Eye (tissue), 1 donor: ENCODE measurements around the gene MAD1L1.
"Not testable (repeated sequence)": the region's sequence is repeated elsewhere in the genome, so short reads cannot be mapped to it uniquely, and the experiment has no call there.

Source experiments
- DNase-seq: peaks from one replicate; pipeline ENCODE4 v3.0.0-alpha.2; 2015

MAD1L1 gene

DNA sequence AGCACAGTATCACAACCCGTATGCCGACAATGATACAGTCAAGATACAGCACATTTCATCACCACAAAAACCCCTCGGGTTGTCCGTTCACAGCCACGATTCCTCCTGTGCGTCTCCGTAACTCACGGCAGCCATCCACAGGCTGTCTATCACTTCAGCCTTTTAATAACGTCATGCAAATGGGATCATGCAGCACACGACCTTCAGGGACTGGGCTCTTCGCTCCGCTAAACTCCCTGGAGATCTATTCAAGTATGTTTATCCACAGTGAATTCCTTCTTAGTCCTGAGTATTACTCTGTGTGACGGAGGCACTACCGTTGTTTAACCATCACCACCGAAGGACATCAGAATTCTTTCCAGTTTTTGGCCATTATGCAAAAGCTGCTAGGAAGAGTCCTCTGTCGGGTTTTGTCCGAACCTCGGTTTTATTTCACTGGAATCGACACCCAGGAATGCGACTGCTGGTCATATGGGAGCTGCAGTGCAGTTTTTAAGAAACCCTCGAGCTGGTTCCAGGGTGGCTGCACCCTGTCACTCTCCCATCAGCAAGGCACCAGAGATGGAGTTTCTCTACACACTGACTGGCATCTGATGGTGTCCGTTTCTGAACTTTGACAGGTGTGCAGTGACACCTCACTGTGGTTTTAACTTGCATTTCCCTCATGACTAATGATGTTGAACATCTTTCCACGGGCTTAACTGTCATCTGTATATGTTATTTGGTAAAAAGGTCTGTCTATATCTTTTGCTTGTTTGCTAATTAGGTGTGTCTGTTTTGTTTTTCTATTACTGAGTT lies 193.6 kb downstream of the MAD1L1 start:
- DNase-seq: no peak

DNA sequence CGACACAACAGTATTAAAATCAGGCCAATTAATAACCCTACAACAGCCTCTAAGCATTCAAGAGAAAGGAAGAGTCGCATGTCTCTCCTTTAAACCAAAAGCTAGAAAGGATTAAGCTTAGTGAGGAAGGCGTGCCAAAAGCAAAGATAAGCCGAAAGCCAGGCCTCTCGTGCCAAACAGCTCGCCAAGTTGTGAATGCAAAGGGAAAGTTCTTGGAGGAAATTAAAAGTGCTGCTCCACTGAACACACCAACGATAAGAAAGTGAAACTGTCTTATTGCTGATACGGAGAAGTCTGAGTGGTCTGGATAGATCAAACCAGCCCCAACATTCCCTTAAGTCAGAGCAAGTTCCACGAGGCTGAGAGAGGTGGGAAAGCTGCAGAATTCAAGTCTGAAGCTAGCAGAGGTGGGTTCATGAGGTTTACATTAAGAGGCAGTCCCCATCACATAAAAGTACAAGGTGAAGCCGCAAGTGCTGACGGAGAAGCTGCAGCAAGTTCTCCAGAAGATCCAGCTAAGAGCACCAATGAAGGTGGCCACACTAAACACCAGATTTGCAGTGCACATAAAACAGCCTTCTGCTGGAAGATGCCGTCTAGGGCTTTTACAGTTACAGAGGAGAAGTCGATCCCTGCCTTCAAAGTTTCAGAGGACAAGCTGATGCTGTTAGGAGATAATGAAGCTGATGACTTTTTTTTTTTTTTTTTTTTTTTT lies 194.8 kb downstream of the MAD1L1 start:
- peak; percentile 78 for DNase-seq

DNA sequence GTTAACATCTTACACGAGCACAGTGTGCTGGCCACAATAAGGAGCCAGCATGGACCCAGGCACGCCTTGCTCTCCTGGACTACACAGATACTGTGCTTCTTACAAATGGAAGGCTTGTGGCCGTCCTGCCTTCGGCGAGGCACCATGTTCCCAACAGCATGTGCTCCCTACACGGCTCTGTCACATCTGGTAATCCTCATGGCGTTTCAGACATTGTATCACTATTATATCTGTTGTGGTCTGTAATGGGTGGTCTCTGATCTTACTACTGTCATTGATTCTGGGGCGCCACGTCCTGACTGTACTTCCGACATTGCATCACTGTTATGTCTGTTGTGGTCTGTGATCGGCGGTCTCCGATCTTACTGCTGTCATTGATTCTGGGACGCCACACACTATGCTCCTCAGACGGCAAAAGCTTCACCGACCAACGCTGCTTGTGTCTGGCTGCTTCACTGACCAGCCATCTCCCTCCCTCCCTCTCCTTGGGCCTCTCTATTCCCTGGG lies 195.4 kb downstream of the MAD1L1 start:
- no peak for DNase-seq

DNA sequence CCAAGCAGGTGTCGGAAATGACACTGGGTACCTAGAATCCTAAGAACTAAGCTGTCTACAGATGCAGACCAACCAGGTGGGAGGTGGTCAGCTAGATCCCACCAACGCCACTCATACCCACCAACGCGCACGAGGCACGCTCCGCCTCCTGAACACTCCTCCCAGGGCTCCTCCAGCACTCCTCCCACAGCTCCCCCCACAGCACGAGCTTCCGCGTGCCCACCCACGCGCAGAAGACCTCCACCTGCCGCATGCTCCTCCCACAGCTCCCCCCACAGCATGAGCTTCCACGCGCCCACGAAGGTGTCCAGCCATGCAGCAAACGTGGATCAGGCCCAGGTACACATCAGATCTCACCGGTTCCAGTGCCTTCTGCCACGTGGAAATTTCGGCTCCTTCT lies 196.0 kb downstream of the MAD1L1 start:
- no peak for DNase-seq

DNA sequence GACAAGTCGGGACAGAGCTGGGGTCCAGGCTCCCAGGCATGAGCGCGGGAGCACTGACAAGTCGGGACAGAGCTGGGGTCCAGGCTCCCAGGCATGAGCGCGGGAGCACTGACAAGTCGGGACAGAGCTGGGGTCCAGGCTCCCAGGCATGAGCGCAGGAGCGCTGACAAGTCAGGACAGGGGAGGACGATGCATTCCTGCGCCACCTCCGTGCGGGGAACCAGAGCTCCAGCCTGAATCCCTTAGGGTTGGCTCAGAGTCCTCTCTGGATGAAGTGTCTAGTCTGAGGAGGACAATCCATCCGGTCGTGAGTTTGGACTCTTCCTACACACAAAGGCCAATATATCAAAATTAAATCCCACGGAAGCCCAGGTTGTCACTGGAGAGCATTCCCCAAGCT lies 196.5 kb downstream of the MAD1L1 start:
- not testable (repeated sequence) for DNase-seq

DNA sequence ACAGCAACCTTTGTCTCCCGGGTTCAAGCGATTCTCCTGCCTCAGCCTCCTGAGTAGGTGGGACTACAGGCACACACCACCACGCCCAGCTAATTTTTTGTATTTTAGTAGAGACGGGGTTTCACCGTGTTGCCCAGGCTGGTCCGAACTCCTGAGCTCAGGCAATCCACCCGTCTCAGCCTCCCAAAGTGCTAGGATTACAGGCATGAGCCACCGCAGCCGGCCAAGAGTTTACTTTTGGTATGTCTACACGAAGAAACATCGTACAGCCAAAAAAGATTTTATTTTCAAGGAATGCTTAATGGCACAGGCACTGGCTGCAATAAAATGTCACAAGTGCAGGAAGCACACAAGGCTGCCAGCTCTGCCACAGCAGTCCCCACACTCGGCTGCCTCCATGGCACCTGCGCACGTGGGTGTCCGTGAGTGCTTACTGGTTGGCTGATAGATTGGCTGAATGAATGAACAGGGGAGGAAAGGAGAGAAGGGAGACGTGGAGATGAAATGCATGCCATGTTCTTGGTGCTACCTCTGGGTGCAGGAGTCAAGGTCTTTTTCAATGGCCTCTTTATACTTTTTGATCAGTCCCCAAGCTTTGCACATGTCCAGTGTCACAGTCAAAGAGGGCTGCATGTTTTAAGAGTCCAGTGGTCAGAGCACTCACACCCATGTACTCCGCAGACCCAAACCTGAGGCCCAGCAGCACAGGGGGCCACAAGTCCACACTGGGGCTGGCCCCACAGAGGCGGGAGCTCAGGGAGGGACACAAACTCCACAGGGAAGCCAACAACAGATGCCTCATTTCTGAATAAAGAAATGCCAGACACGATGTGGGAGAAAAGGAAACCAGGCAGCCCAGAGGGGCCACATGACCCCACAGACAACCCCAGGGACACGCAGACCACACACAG lies 198.2 kb downstream of the MAD1L1 start:
- DNase-seq: no peak

DNA sequence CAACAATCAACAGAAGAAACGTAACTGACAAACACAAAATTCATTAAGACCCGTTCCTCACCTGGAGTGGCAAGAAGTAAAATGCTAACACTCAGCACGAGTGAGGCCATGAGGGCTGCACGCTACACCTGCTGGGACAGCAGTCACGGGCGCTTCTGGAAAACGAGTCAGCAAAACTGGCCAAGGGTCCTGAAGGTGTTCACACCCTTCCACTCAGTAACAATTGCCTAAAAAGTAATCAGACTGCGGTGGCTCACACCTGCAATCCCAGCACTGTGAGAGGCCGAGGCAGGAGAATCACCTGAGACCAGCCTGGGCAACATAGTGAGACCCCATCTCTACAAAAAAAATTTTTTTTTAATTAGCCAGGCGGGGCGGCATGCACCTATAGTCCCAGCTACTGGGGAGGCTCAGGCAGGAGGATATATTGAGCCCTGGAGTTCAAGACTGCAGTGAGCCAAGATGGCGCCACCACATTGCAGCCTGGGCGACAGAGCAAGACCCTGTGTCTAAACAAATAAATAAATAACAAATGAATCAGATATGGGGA lies 199.1 kb downstream of the MAD1L1 start:
- DNase-seq: no peak

DNA sequence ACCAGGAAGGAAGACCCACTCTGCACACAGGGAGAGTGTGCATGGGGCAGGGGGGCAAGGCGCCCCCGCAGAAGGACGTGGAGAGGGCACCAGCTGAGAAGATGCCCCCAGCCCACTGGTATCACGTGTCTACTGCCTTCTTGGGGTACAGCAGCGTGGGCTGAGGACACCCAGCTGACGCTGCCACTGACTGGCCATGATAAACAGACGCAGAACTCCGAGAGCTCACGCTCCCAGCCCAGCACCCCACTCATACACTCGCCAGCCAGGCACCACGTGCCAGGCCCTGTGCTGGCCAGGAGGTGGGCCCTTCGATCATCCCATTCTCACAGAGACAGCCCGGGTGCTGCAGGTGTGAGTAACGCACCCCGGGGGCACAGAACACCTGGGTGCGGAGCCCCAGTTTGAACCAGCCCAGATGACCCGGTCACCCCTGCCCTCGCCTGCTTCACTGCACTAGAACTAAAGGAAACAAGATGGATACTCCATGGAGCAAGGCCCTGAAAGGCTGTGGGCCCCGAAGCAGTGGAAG lies 199.8 kb downstream of the MAD1L1 start:
- no peak for DNase-seq

DNA sequence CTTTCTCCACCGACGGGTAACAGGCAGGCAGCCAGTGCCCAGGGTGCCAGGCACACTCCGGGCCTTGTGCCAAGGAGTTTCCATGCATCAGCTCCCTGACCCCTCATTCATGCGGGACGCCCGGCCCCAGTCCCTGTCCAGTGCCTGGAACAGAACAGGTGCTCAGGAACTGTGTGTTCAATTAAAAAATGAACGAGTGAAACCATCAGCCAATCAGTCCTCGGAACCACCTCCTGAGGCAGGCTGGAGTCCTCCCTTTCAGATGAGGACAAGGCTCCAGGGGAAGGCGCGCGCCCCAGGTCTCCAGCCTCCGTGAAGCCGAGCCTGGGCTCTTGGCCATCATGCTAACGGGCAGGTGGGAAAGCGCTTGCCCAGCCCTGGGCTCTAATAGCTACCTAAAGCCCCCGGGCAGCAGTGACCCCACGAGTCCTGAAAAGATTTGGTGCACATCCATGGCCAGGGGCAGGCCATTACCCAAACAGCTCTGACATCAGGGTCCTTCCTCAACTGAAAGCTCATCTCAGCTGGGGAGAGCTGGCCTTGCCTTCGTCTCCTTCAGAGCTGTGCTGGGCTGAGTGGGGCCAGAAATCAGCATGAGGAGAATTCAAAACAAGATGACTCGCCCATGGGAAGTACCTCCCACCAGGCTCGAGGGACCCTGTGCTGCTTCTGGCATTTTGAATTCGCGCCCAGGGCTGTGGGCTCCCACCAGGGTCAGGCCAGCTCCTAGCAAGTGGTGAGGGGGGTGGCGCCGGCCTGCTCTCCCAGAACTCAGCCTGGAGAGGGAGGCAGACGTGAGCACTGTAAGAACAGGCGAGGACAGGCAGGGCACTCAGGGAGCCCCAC lies 200.5 kb downstream of the MAD1L1 start:
- no peak for DNase-seq

DNA sequence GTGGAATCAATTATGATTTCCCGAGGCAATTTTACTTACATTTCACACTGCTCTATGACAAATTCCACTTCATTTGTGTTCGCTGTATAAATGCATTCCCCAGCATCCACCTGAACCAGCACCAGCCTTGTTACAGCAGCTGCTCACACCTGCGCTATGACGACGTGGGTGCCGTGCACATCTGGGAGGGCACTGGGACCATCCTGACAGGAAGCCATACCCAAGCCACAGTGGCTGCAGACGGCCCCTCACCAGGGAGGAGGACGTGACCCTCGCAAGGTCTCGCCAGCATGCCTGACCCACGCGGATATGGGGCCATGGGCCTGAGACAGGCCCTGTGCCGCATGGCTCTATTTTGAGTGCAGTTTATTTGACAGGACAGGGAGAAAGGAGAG lies 201.3 kb downstream of the MAD1L1 start:
- no peak for DNase-seq

DNA sequence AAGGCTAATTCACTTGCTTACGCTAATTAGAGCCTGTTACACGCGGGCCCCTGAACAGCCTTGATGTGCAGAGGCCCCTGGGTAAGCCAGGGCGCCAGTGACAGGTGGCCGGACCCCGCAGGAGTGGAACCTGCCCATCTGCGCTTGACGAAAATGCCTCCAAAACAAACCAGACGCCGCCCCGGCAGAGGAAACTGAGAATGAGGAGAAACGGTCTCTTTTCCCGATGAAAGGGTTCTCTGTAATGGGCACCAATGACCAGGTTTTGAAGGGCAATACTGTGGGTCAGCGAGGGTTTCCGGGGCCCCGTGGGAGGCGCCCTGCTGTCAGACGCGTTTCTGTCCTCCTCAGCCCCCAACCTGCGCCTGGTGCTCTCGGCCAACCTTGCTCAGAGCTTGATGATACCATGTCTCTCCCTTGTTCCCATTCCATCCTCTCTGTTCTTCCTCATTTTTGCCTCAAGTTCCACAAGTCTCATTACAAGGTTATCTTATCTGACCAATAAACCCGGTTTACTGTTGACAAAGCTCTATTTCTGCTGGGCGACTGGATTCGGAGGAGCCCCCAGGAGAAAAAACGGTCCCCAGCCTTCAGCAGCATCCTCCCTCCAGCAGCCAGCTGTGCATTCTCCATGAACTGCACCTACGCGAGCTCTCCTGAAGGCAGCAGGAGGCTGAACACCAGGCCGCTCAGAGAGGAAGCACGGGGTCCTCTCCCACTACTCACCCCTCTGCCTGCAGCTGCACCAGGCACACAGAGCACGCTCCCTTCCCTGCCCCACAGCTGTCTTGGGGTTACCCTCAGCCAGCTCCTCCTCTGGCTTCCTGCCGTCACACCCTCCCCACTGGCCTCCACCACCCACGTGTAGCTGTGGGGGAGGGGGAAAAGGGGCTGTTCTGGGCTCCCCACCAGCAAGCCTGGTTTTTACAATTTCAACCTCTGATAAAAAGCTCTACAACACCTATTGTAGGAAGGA lies 202.0 kb downstream of the MAD1L1 start:
- peak; percentile 52 for DNase-seq

DNA sequence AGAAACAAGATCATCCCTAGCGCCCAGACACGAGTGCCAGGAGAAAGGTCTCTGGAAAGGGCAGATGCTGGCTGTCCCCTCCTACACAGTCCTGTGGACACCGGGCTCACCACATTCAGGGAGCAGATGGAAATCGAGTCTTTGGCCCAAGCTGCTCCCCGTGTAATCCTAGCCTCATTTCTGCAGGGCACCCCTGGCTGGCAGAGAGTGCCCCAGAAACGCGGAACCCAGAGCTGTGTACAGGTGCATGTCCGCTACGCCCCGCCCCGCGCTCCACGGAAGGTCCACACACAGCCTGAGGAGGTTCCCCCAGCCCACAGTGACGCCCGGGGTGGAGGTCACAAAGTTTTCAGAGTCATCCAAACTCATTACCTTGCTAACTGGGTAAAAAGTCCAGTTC lies 202.8 kb downstream of the MAD1L1 start:
- no peak for DNase-seq

DNA sequence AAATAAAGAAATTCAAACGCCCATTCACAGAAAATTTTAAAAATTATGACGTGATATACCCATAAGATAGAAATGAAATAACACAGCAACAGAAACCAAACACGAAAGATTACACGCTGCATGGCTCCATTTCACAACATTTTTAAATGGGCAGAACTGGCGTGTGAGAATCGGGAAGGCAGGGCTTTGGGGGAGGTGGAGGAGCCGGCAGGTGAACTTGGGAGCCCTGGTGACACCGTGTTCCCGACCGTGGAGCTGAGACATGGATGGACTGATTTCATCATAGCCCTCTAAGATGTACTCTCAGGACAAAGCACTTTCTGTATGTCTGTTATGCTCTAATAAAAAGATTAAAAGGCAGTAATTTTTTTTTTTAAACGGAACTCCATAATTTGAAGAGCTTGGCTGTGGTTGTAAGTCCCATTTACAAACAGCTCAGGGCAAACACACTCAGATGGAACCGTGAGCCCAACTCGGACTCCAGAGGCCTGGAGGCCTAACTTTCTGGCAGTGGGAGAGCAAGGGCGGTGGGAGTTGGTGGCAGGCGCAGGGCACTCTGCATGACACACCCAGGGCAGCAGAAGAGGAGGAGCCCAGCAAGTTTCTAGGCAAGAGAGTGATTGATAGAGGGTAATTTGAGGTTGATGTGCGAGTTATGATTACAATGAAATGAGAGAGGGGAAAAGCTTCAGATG lies 203.4 kb downstream of the MAD1L1 start:
- DNase-seq: no peak

DNA sequence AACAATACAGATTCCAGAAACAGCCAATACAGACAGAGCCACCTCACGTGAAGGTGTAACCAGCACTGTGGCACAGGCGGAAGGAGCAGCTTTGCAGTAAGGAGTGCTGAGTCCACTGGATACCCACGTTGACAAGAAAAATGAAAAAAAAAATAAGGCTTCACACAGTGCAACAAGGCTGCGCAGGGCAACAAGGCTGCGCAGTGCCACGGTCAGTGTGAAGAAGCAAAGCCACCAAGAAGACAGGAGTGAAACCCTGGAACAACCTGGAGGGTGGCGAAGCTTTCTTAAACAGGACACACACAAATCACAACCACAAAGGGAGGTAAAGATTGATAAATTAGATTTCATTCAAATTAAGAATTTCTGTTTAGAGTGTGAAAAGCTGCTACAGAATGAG lies 204.0 kb downstream of the MAD1L1 start:
- DNase-seq: no peak

DNA sequence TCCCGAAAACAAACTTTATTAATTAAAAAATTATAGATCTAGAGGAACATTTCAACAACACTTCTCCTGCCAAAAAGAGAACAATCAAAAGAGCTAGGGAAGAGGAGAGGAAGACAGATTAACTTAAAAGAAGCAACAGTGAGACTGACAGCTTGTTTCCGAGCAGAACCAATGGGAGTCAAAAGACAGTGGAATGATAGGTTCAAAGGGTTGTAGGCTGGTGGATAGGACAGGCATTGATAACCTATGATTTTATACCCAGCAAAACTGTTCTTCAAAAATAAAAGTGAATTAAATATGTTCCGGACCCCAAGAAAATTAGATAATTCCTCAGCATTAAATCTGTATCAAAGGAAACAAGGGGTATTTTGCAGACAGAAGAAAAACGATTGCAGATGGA lies 207.6 kb downstream of the MAD1L1 start:
- DNase-seq: no peak

DNA sequence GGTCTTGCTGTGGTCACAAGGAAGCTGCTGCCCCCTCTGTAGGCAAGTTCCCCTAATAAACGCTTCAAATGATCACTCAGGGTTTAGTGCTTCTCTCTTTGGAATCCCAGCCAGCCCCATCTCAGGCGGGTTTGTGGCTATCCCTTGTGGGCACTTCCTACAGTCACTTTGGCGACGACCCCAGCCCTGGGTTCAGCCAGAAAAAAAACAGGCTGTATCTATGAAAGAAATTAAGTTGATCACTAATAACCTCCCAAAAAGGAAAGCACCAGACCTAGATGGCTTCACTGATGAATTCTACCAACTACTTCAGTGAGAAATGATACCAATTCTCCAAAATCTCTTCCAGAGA lies 208.2 kb downstream of the MAD1L1 start:
- no peak for DNase-seq

DNA sequence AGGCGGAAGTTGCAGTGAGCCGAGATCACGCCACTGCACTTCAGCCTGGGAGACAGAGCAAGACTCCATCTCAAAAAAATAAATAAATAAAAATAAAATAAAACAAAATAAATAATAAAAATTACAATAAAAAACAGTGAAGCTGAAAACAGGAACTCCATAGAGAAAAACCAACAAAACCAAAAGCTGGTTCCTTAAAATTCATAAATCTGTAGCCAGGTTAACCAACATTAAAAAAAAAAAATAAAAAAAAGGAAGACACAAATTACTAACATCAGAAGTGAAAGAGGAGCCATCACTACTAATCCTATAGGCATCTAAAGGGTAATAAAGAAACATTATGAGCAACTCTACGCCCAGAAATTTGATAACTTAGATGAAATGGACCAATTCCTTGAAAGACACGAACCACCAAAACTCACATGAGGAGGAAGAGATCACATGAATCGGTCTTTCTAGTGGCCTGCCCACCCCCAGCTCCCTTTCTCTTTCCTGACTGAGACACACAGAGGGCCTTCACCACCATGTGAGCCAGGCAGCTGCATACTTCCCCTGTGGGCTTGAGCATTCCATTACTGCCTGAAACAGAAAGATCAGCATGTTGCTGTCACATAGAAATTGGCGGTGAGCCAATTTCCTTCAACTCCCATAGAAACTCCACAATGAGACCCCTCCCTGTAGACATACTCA lies 208.7 kb downstream of the MAD1L1 start:
- DNase-seq: no peak

DNA sequence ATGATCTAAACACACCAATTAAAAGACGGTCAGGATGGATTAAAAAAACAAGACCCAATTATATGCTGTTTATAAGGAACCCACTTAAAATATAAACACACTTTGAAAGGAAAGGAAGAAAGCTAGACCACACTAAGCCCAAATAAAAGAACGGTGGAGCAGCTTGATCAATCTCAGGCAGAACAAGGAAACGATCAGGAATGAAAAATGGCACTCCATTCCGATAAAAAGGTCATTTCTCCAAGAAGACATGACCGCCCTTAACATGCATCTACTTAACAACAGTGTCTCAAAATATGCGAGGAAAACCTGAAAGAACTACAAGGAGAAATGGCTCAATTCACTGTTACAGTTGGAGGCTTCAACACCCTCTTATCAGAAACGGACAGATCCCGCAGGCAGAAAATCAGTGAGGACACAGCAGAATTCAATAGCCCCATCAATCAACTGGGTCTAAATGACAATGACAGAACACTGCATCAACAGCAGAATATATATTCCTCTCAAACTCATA lies 210.0 kb downstream of the MAD1L1 start:
- DNase-seq: no peak

DNA sequence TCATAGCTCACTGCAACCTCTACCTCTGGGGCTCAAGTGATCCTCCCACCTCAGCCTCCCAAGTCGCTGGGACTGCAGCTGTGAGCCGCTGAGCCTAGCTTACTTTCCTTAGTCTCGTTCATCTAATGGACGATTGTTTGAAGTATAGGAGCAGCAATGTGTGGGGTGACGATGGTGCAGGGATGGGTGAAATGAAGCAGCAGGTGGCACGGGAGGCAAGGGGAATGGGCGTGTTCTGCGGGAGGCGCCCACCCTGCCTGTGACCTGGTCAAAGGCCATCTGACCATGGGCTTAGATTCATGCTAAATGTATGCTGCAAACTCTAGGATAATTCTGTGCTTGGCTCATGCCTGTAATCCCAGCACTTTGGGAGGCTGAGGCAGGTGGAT lies 210.7 kb downstream of the MAD1L1 start:
- DNase-seq: no peak
